Keratinocyte (primary cell): ENCODE results near the gene STX12. TPM values are rescaled to one million over a fixed set of nuclear protein-coding genes. Genes with fewer than 3 reads are reported as not detected.
"Not testable (repeated sequence)": the region's sequence is repeated elsewhere in the genome, so short reads cannot be mapped to it uniquely, and the experiment has no call there.

ENCODE experiments used
- DNase-seq: peaks from one replicate; pipeline ENCODE4 v3.0.0-alpha.2; 2011; ENCODE audit warnings: low read depth, missing footprints, low spot score
- FAIRE-seq: peaks from 2 replicates; lab custom pipeline; 2011; peaks lifted over from hg19 to GRCh38; lab: Jason Lieb, UNC
- H2AFZ ChIP-seq: 2 replicates; pipeline ENCODE4 v1.6.0; 2012; ENCODE audit warnings: low read length, control low read depth, inconsistent platforms; ENCODE audit not compliant: control insufficient read depth
- H3K27ac ChIP-seq: 2 replicates; pipeline ENCODE4 v1.5.1; 2011; ENCODE audit warnings: low read length; ENCODE audit not compliant: control insufficient read depth, insufficient read depth
- H3K27me3 ChIP-seq: 3 replicates; pipeline ENCODE4 v1.6.0; 2011; ENCODE audit warnings: low read length; ENCODE audit not compliant: control insufficient read depth, insufficient read depth; ENCODE audit errors: extremely low read depth
- H3K36me3 ChIP-seq, 2 experiments: 2 replicates in 1 of 2; 3 replicates in 1 of 2; pipeline ENCODE4 v1.5.1; 2011; ENCODE audit warnings: low read length in 2 of 2, mild to moderate bottlenecking in 1 of 2; ENCODE audit not compliant: control insufficient read depth in 2 of 2, insufficient read depth in 2 of 2; ENCODE audit errors: extremely low read depth in 1 of 2
- H3K4me1 ChIP-seq: 3 replicates; pipeline ENCODE4 v1.5.1; 2011; ENCODE audit warnings: low read length; ENCODE audit not compliant: control insufficient read depth, insufficient read depth; ENCODE audit errors: extremely low read depth
- H3K4me2 ChIP-seq: 3 replicates; pipeline ENCODE4 v1.6.0; 2011; ENCODE audit warnings: low read depth, low read length; ENCODE audit not compliant: control insufficient read depth, insufficient read depth; ENCODE audit errors: extremely low read depth
- H3K4me3 ChIP-seq, 3 experiments: fragments of 200-600 bp in 1 of 3; sonication (generic) in 1 of 3; 2 replicates in 2 of 3; 3 replicates in 1 of 3; pipeline ENCODE4 v1.5.1; 2011 to 2016; ENCODE audit warnings: low read length in 3 of 3, mild to moderate bottlenecking in 3 of 3, control low read depth in 2 of 3, inconsistent platforms in 1 of 3, low read depth in 1 of 3, mixed read lengths in 1 of 3, mixed run types in 1 of 3, moderate library complexity in 1 of 3; ENCODE audit not compliant: control insufficient read depth in 2 of 3, insufficient read depth in 2 of 3; ENCODE audit errors: extremely low read depth in 1 of 3
- H3K79me2 ChIP-seq: 2 replicates; pipeline ENCODE4 v1.6.0; 2012; ENCODE audit warnings: low read length; ENCODE audit not compliant: control insufficient read depth, insufficient read depth
- H3K9ac ChIP-seq: 3 replicates; pipeline ENCODE4 v1.6.0; 2011; ENCODE audit warnings: low read length; ENCODE audit not compliant: control insufficient read depth, insufficient read depth; ENCODE audit errors: extremely low read depth
- H3K9me1 ChIP-seq: 3 replicates; pipeline ENCODE4 v1.6.0; 2011; ENCODE audit warnings: low read length; ENCODE audit not compliant: control insufficient read depth, insufficient read depth; ENCODE audit errors: extremely low read depth
- H3K9me3 ChIP-seq: 2 replicates; pipeline ENCODE4 v1.5.1; 2012; ENCODE audit warnings: low read depth, low read length; ENCODE audit not compliant: control insufficient read depth
- H4K20me1 ChIP-seq: 3 replicates; pipeline ENCODE4 v1.6.0; 2011; ENCODE audit warnings: low read length; ENCODE audit not compliant: control insufficient read depth, insufficient read depth; ENCODE audit errors: extremely low read depth
- EZH2 ChIP-seq: IDR thresholded peaks from one replicate; pipeline ENCODE4 v1.6.1; 2012; ENCODE audit warnings: inconsistent platforms, mild to moderate bottlenecking, low read length, moderate library complexity
- dilution Hi-C: fragments of 300-500 bp; cut with MboI; formaldehyde crosslinking; loops from one replicate; pipeline ENCODE4 v1.7.0; 2020; ENCODE audit warnings: low sequenced_read_pairs; ENCODE audit not compliant: extremely low pct_ligation_motif_present
- polyA plus RNA-seq, 5 experiments: library from polyadenylated mRNA; depleted of rRNA in 3 of 5; stranded (reverse) in 3 of 5; stranded (forward) in 1 of 5; unstranded in 1 of 5; fragments of >200 nt; gene quantifications; 1 replicate in 1 of 5; 2 replicates in 3 of 5; 3 replicates in 1 of 5; pipeline versions ENCODE4 v1.2.1 to v1.2.3, GENCODE V29; 2011 to 2012; ENCODE audit warnings: missing spikeins in 2 of 5, low read depth in 1 of 5, low replicate concordance in 1 of 5
- TF ChIP-seq, protein P1 (sequence below), 3 experiments: IDR thresholded peaks in 1 of 3; conservative IDR thresholded peaks in 1 of 3; optimal IDR thresholded peaks in 1 of 3; 2 replicates in 2 of 3; 3 replicates in 1 of 3; pipeline versions ENCODE3 to v1.5.1; 2011; ENCODE audit warnings: low read length in 3 of 3, mild to moderate bottlenecking in 3 of 3, moderate library complexity in 2 of 3, control low read depth in 1 of 3, inconsistent platforms in 1 of 3; ENCODE audit not compliant: insufficient read depth in 2 of 3; ENCODE audit errors: extremely low read depth in 1 of 3

STX12 gene
- polyA plus RNA-seq, 1 donor (not counting 4 experiments of a cell fraction or from before 2014, with no cell fraction given): 29.9 TPM

DNA sequence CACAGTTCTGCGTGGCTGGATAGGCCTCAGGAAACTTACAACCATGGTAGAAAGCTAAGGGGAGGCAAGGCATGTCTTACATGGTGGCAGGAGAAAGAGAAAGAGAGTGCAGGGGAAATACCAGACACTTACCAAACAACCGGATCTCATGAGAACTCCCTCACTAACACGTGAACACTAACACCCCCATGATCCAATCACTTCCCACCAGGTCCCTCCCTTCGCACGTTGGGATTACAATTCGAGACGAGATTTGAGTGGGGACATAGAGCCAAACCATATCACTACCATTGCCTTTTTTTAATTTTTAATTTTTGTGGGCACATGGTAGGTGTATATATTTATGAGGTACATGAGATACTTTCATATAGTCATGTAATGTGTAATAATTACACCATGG is 33.7 kb downstream of the STX12 start:
- Histone ChIP-seq H3K4me2 (no peak overlapping the region), H2AFZ (no peak overlapping the region), H3K79me2 (no peaks in the 10 kb centered on the region), H3K9ac (no peak overlapping the region), H3K27me3 (no peaks in the 10 kb centered on the region), H3K36me3 (peaks cover 0 to 7% of the 10 kb centered on the region in 2 experiments), H4K20me1 (no peaks in the 10 kb centered on the region), H3K9me1 (no peaks in the 10 kb centered on the region), H3K4me1 (no peaks in the 10 kb centered on the region), H3K27ac (no peak overlapping the region), H3K9me3 (no peaks in the 10 kb centered on the region), H3K4me3 (no peak overlapping the region)
- dilution Hi-C loops: no loop called here
- DNase-seq (no peak), FAIRE-seq (no peak)
- TF ChIP-seq, protein P1, sequence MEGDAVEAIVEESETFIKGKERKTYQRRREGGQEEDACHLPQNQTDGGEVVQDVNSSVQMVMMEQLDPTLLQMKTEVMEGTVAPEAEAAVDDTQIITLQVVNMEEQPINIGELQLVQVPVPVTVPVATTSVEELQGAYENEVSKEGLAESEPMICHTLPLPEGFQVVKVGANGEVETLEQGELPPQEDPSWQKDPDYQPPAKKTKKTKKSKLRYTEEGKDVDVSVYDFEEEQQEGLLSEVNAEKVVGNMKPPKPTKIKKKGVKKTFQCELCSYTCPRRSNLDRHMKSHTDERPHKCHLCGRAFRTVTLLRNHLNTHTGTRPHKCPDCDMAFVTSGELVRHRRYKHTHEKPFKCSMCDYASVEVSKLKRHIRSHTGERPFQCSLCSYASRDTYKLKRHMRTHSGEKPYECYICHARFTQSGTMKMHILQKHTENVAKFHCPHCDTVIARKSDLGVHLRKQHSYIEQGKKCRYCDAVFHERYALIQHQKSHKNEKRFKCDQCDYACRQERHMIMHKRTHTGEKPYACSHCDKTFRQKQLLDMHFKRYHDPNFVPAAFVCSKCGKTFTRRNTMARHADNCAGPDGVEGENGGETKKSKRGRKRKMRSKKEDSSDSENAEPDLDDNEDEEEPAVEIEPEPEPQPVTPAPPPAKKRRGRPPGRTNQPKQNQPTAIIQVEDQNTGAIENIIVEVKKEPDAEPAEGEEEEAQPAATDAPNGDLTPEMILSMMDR (optimal IDR thresholded peaks at IDR 0.05 in 1 of 3, IDR thresholded peaks at IDR 0.05 in 1 of 3, conservative IDR thresholded peaks at IDR 0.05 in 1 of 3; ENCODE audit: extremely low read depth in 1 of 3, insufficient read depth in 2 of 3, low read length in 3 of 3): no peak
- no peak for TF ChIP-seq EZH2

DNA sequence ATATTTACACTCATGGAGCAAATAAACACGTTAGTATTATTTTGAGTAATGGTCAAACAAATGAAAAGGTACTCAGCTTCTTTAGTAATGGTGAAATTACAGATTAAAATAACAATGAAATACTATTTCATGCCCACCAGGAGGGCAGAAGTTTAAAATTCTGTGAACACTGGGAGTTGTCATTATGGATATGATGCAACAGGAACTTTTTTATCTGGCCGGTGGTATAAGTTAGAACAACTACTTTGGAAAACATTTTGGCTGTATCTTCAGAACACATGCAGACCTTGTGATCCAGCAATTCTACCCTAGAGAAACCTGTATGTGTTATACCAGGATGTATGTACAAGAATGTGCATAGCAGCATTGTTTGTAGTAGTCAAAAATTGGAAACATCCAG is 34.4 kb downstream of the STX12 start:
- Histone ChIP-seq H3K4me2 (no peak overlapping the region), H3K9ac (no peak overlapping the region), H3K9me1 (no peaks in the 10 kb centered on the region), H4K20me1 (no peaks in the 10 kb centered on the region), H3K79me2 (no peaks in the 10 kb centered on the region), H3K27ac (no peak overlapping the region), H3K4me3 (no peak overlapping the region), H3K4me1 (no peaks in the 10 kb centered on the region), H3K36me3 (peaks cover 3 to 7% of the 10 kb centered on the region in 2 experiments), H2AFZ (no peak overlapping the region), H3K9me3 (no peaks in the 10 kb centered on the region), H3K27me3 (no peaks in the 10 kb centered on the region)
- no peak for FAIRE-seq
- DNase-seq: no peak
- dilution Hi-C loops: no loop called here
- no peak for TF ChIP-seq EZH2
- TF ChIP-seq, protein P1 (optimal IDR thresholded peaks at IDR 0.05 in 1 of 3, IDR thresholded peaks at IDR 0.05 in 1 of 3, conservative IDR thresholded peaks at IDR 0.05 in 1 of 3; ENCODE audit: extremely low read depth in 1 of 3, insufficient read depth in 2 of 3, low read length in 3 of 3): no peak

DNA sequence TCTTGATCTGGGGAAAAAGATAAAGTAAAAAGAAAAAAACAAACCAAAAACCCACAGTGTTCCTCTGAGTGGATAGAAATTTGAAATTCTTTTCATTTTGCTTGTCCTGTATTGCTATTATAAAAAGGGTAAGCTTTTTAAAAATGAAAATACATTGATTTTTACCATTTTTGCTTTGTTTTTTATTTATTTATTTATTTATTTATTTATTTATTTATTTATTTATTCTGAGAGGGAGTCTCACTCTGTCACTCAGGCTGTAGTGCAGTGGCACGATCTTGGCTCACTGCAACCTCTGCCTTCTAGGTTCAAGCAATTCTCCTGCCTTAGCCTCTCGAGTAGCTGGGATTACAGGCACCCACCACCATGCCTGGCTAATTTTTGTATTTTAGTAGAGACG is 35.1 kb downstream of the STX12 start:
- FAIRE-seq, H3K4me1 ChIP-seq, dilution Hi-C loops, H3K9me1 ChIP-seq, H3K27me3 ChIP-seq, H3K4me3 ChIP-seq, DNase-seq, H3K27ac ChIP-seq, H2AFZ ChIP-seq, H4K20me1 ChIP-seq, H3K79me2 ChIP-seq, H3K9me3 ChIP-seq, H3K36me3 ChIP-seq, H3K9ac ChIP-seq, H3K4me2 ChIP-seq: not testable (repeated sequence)
